DMS153 treated with DMSO at 0.1 percent for 48 hours (cell line): ENCODE data around the gene TEX38.
"Not testable (repeated sequence)": the region's sequence is repeated elsewhere in the genome, so short reads cannot be mapped to it uniquely, and the experiment has no call there.

Experiments used
- DNase-seq: peaks from one replicate; lab custom pipeline; 2025; ENCODE audit not compliant: unreplicated experiment; lab: John Stamatoyannopoulos, UW

TEX38 gene

DNA sequence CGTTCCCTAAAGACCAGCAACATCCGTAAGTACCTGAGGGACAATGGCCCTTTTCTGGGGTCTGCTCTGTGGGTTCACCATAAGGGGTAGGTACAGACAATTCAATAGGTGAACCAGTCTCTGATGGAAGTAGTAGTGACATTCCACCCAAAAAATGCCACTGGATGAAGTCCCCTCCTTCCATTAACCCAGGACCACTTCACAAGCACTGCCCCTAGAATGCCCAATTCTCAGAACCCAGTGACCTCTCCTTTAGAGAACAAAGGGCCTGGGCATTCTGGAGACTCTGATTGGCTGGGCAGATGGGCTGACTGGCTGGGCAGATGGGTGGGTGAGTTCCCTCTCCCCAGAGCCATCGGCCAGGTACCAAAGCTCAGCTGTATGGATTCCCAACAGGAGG lies at the start of gene TEX38:
Gene TEX38, plus strand, starts transcription at position 301 of the 400 bp plus-strand sequence. Its CDS starts 81 bp downstream, at position 382.
- no peak for DNase-seq

- no peak for DNase-seq
Measured at GRCh38 chr1:46621930-46622329, 49.7 kb upstream of the TEX38 start.

DNA sequence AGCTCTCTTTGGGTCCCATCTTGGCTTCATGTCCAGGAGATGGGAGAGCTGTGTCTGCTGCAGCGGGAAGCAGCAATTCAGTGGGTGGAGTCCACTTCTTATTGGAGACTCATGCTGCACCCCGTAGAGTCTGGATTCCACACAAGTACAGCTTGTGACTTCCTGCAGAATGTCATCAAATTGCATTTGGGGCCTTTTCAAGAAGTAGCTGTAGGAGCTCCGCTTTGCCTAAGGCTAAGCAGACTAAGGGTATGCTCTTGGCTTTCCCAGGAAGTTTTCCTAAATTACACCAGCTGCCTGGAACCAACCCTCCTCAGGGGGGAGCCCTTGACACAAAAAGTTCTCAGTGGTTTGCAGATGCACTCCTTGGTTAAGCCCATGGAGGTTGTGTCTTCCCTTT lies 49.3 kb upstream of the TEX38 start:
- peak; percentile 65 for DNase-seq

GRCh38 chr1:46623743-46624644 lies 47.7 kb upstream of the TEX38 start:
- DNase-seq = no peak

DNA sequence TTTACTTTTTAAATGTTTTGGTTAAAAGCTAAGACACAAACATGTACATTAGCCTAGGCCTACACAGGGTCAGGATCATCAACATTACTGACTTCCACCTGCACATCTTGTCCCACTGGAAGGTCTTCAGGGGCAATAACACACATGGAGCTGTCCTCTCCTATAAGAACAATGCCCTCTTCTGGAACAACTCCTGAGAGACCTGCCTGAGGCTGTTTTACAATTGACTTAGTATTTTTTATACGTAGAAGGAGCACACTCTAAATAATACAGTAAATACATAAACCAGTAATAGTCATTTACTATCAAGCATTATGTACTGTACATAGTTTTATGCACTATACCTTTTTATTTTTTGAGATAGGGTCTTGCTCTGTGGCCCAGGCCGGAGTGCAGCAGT lies 40.9 kb upstream of the TEX38 start:
- no peak for DNase-seq

DNA sequence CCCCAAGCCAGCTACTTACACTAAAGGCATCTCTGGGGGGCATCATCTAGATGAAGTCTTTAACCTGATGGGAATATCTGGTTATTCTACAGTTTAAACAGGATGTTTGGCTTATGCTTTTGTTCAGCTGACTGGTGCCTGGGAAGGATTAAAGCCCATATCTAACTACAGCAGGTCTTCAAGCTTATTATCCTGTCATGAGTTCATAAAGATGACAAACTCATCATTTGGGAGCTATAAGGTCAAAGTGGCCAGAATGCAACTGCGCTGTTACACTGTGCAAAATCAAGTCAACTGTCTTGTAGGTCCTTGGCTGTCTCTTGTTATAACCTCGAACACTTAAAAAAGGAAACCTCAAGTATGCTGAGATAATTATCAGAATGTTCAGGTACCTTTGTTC lies 36.4 kb upstream of the TEX38 start:
- no peak for DNase-seq

DNA sequence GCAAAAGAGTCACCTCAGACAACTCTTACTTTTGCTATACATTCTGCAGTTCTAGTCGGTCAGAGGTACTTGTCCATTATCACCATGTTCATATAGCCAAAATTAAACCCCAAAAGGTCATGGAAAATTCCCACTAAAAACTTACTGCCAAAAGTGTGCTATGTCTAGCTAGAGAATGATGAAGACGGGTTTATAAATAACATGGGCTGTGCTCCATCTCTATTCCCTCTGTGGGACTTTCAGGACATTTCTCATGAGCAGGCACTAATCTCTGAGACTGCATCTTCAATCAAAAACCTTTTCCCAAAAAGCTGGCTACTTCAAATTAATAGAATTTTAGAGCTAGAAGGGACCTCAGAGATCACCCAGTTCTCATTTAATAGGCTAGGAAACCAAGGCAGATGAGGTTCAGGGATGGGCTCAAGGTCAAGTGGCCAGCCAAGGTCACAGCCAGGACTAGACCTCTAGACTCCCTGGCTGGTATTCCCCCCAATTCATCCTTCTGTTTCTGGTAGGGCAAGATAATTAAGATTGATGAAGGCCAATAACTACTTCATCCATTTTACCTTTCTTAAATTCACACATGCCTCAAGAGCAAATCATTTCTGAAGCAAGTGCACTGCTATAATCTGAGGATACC lies 34.1 kb upstream of the TEX38 start:
- DNase-seq = no peak

GRCh38 chr1:46638921-46639320 lies 32.7 kb upstream of the TEX38 start:
- no peak for DNase-seq

DNA sequence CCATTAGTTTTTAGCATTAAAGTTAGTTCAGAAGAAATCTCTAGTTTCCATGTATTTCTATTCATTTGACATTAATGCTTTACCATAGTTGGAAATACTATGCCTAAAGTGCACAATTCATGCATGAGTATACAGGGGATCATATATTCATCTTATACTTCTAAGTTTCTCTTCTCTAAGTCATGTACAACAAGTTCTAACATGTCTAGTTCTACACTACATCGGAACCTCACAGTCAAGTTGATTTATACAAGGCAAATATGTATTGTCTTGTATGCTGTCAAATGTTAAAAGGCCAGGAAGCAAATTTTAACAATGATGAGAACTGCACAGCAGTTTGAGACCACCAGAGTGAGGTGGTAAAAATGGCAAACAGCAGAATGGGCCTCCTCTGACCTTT lies 32.1 kb upstream of the TEX38 start:
- no peak for DNase-seq

- no peak for DNase-seq
Measured at GRCh38 chr1:46642115-46642680, 29.5 kb upstream of the TEX38 start.

GRCh38 chr1:46643368-46643775 lies 28.3 kb upstream of the TEX38 start:
- DNase-seq = peak; percentile 94

DNA sequence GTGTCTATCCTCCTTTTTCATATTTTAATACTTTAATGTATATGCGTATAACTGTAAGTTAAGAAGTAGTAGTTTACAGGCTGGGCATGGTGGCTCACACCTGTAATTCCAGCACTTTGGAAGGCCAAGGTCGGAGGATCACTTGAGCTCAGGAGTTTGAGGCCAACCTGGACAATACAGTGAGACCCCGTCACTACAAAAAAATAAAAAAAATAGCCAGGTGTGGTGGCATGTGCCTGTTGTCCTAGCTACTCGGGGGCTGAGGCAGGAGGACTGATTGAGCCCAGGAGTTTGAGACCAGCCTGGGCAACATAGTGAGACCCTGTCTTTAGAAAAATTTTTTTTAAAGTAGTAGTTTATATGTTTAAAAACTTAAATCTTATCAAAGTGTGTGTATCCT lies 25.8 kb upstream of the TEX38 start:
- no peak for DNase-seq

GRCh38 chr1:46646331-46646730 lies 25.3 kb upstream of the TEX38 start:
- no peak for DNase-seq

- no peak for DNase-seq
Measured at GRCh38 chr1:46646844-46647243, 24.8 kb upstream of the TEX38 start.

DNA sequence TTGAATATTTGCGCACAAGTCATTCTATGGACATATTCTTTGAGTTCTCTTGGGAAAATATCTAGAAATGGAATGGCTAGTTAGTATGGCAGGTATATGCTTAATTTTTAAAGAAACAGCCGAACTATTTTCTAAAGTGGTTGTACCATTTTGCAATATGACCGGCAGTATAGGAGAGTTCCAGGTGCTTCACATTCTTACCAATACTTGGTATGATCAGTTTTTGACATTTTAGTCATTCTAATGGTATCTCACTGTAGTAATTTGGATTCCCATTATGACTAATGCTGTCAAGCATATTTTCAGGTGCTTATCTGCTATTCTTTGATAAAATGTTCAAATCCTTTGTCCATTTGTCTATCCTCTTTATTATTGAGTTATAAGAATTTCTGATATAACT lies 24.0 kb upstream of the TEX38 start:
- no peak for DNase-seq

GRCh38 chr1:46649764-46650163 lies 21.9 kb upstream of the TEX38 start:
- DNase-seq = no peak

- no peak for DNase-seq
Measured at GRCh38 chr1:46650491-46650890, 21.2 kb upstream of the TEX38 start.

DNA sequence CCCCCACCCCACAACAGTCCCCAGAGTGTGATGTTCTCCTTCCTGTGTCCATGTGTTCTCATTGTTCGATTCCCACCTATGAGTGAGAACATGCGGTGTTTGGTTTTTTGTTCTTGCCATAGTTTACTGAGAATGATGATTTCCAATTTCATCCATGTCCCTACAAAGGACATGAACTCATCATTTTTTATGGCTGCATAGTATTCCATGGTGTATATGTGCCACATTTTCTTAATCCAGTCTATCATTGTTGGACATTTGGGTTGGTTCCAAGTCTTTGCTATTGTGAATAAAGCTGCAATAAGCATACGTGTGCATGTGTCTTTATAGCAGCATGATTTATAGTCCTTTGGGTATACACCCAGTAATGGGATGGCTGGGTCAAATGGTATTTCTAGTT lies 20.5 kb upstream of the TEX38 start:
- DNase-seq = not testable (repeated sequence)

- no peak for DNase-seq
Measured at GRCh38 chr1:46652321-46653100, 19.1 kb upstream of the TEX38 start.

DNA sequence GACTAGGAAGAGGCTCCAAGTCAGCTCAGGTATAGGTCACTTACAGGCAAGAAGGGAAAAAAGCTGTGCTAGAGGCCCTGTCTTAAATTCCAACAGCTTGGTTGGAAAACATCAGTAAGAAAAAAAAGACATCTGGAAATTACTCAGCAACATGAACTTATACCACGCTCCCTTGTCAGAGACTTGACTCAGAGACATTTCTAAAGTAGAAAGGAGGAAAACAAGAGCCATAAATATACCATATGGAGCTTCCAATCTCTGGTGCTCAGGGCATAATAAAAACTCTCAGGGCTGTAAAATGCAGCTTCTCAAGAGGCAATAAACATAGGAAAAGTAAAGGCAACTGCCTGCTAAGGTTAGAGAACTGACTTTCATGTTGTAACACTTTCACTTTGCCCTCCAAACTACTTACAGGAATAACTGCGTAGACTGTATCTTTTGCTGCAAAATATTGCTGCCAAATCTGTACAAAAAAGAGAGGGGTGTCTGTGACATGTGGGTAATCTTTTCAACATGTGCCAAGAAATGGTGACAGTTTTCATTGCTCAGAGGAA lies 18.2 kb upstream of the TEX38 start:
- no peak for DNase-seq

DNA sequence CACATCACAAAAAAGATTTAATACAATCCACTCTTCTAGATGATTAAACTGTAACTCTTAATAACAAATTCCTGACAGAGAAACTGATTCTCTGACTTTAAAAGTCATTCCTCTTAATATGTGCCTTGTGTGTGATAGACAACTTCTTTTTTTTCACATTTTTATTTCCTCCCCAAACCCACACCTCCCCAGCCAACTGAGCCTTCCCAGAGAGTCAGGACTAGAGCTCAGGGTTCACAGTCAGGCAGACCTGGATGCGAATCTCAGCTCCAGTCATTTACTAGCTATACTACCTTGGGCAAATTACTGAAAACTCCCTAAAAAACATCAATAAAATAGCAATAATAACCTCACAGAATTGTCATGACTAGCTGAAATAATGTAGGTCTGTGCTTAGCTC lies 17.6 kb upstream of the TEX38 start:
- DNase-seq = no peak
